H1 (cell line): ENCODE data around the gene CSNK1D. TPM values are rescaled to one million over a fixed set of nuclear protein-coding genes. Genes with fewer than 3 reads are reported as not detected.

Experiments used
- CHD2 ChIP-seq: IDR thresholded peaks from 2 replicates; pipeline ENCODE4 v1.6.1; 2012; ENCODE audit warnings: low read length, improper control_type of control experiment
- CTCF ChIP-seq, 3 experiments: IDR thresholded peaks; 1 replicate in 2 of 3; 2 replicates in 1 of 3; pipeline versions ENCODE4 v1.5.1 to v1.6.1; 2011; ENCODE audit warnings: low read length in 3 of 3, mild to moderate bottlenecking in 3 of 3, inconsistent platforms in 2 of 3, low read depth in 1 of 3, moderate library complexity in 1 of 3; ENCODE audit not compliant: insufficient read depth in 1 of 3; ENCODE audit errors: control extremely low read depth in 1 of 3
- PHF8 ChIP-seq: fragments of 200-600 bp; sonication (generic); conservative IDR thresholded peaks from 2 replicates; pipeline ENCODE4 v1.7.1; 2012; ENCODE audit warnings: low read depth, mild to moderate bottlenecking, inconsistent platforms, low read length, moderate library complexity
- POLR2AphosphoS5 ChIP-seq: IDR thresholded peaks from 2 replicates; pipeline ENCODE4 v1.6.1; 2011; ENCODE audit warnings: low read depth, low read length
- POU5F1 ChIP-seq: IDR thresholded peaks from 2 replicates; pipeline ENCODE4 v1.6.1; 2011; ENCODE audit warnings: low read depth, mild to moderate bottlenecking, low read length, moderate library complexity
- SIX5 ChIP-seq: IDR thresholded peaks from 2 replicates; pipeline ENCODE4 v1.6.1; 2011; ENCODE audit warnings: mild to moderate bottlenecking, low read depth, low read length
- TAF7 ChIP-seq: optimal IDR thresholded peaks from 2 replicates; pipeline ENCODE3; 2011; ENCODE audit warnings: low read depth, mild to moderate bottlenecking, inconsistent platforms, low read length, moderate library complexity, borderline replicate concordance
- polyA plus RNA-seq, 7 experiments: library from polyadenylated mRNA; depleted of rRNA in 3 of 7; stranded (reverse) in 5 of 7; unstranded in 2 of 7; fragments of >200 nt in 5 of 7; fragments of 200-250 nt in 2 of 7; gene quantifications; 1 replicate in 5 of 7; 2 replicates in 1 of 7; 4 replicates in 1 of 7; pipeline versions ENCODE4 v1.2.1 to v1.2.3, GENCODE V29; 2011 to 2013; ENCODE audit warnings: missing spikeins in 2 of 7, mixed read lengths in 2 of 7
- total RNA-seq: library from RNA; stranded (reverse); fragmentation: NEBNext Ultra II Directional; extraction: Animal tissue kit (Norgen Biotek cat#: 25700); gene quantifications from 2 replicates; pipeline ENCODE4 v1.2.1, GENCODE V29; 2021
- TF ChIP-seq, protein P1 (sequence below): fragments of 300-600 bp; sonication (generic); IDR thresholded peaks from 2 replicates; pipeline ENCODE4 v1.7.1; 2012; ENCODE audit warnings: low read length, moderate library complexity, mild to moderate bottlenecking, inconsistent platforms; ENCODE audit not compliant: insufficient replicate concordance

CSNK1D gene
- total and polyA plus RNA-seq, 2 of the 8 experiments (the other 6 are each of a cell fraction or from before 2014, with no cell fraction given): 73.5 to 103 TPM

DNA sequence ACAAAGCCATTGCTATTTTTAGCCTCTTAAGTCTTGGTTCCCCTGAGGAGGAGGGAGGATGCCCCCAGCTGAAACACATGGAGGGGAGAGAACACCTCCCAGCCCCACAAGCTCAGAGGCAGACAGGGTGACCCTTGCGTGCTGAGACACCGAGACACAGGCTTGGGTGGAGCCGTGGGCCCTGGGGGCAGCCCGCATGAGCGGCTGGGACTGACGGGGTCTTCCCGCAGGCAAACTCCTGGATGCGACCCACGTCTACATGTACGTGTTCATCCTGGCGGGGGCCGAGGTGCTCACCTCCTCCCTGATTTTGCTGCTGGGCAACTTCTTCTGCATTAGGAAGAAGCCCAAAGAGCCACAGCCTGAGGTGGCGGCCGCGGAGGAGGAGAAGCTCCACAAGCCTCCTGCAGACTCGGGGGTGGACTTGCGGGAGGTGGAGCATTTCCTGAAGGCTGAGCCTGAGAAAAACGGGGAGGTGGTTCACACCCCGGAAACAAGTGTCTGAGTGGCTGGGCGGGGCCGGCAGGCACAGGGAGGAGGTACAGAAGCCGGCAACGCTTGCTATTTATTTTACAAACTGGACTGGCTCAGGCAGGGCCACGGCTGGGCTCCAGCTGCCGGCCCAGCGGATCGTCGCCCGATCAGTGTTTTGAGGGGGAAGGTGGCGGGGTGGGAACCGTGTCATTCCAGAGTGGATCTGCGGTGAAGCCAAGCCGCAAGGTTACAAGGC, 34.9 kb downstream of the CSNK1D start (continued):
- no peak for TF ChIP-seq CHD2
- no peak for TF ChIP-seq POU5F1
- TF ChIP-seq SIX5: no peak
- no peak for TF ChIP-seq PHF8
- no peak for TF ChIP-seq CTCF (IDR thresholded peaks at IDR 0.05; ENCODE audit: control extremely low read depth in 1 of 3, insufficient read depth in 1 of 3, low read depth in 1 of 3, low read length in 3 of 3)
- TF ChIP-seq TAF7: no peak
- TF ChIP-seq POLR2AphosphoS5: no peak
- TF ChIP-seq, protein P1, sequence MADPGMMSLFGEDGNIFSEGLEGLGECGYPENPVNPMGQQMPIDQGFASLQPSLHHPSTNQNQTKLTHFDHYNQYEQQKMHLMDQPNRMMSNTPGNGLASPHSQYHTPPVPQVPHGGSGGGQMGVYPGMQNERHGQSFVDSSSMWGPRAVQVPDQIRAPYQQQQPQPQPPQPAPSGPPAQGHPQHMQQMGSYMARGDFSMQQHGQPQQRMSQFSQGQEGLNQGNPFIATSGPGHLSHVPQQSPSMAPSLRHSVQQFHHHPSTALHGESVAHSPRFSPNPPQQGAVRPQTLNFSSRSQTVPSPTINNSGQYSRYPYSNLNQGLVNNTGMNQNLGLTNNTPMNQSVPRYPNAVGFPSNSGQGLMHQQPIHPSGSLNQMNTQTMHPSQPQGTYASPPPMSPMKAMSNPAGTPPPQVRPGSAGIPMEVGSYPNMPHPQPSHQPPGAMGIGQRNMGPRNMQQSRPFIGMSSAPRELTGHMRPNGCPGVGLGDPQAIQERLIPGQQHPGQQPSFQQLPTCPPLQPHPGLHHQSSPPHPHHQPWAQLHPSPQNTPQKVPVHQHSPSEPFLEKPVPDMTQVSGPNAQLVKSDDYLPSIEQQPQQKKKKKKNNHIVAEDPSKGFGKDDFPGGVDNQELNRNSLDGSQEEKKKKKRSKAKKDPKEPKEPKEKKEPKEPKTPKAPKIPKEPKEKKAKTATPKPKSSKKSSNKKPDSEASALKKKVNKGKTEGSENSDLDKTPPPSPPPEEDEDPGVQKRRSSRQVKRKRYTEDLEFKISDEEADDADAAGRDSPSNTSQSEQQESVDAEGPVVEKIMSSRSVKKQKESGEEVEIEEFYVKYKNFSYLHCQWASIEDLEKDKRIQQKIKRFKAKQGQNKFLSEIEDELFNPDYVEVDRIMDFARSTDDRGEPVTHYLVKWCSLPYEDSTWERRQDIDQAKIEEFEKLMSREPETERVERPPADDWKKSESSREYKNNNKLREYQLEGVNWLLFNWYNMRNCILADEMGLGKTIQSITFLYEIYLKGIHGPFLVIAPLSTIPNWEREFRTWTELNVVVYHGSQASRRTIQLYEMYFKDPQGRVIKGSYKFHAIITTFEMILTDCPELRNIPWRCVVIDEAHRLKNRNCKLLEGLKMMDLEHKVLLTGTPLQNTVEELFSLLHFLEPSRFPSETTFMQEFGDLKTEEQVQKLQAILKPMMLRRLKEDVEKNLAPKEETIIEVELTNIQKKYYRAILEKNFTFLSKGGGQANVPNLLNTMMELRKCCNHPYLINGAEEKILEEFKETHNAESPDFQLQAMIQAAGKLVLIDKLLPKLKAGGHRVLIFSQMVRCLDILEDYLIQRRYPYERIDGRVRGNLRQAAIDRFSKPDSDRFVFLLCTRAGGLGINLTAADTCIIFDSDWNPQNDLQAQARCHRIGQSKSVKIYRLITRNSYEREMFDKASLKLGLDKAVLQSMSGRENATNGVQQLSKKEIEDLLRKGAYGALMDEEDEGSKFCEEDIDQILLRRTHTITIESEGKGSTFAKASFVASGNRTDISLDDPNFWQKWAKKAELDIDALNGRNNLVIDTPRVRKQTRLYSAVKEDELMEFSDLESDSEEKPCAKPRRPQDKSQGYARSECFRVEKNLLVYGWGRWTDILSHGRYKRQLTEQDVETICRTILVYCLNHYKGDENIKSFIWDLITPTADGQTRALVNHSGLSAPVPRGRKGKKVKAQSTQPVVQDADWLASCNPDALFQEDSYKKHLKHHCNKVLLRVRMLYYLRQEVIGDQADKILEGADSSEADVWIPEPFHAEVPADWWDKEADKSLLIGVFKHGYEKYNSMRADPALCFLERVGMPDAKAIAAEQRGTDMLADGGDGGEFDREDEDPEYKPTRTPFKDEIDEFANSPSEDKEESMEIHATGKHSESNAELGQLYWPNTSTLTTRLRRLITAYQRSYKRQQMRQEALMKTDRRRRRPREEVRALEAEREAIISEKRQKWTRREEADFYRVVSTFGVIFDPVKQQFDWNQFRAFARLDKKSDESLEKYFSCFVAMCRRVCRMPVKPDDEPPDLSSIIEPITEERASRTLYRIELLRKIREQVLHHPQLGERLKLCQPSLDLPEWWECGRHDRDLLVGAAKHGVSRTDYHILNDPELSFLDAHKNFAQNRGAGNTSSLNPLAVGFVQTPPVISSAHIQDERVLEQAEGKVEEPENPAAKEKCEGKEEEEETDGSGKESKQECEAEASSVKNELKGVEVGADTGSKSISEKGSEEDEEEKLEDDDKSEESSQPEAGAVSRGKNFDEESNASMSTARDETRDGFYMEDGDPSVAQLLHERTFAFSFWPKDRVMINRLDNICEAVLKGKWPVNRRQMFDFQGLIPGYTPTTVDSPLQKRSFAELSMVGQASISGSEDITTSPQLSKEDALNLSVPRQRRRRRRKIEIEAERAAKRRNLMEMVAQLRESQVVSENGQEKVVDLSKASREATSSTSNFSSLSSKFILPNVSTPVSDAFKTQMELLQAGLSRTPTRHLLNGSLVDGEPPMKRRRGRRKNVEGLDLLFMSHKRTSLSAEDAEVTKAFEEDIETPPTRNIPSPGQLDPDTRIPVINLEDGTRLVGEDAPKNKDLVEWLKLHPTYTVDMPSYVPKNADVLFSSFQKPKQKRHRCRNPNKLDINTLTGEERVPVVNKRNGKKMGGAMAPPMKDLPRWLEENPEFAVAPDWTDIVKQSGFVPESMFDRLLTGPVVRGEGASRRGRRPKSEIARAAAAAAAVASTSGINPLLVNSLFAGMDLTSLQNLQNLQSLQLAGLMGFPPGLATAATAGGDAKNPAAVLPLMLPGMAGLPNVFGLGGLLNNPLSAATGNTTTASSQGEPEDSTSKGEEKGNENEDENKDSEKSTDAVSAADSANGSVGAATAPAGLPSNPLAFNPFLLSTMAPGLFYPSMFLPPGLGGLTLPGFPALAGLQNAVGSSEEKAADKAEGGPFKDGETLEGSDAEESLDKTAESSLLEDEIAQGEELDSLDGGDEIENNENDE: no peak
